Mammary epithelial cell (primary cell): ENCODE measurements around the gene MIER3.

Experiments
- CTCF ChIP-seq, 2 donors: IDR thresholded peaks in 1 of 2; conservative IDR thresholded peaks in 1 of 2; 2 replicates each; pipeline ENCODE4 v1.5.1; 2011 to 2012; ENCODE audit warnings: inconsistent platforms in 2 of 2, low read length in 2 of 2, mild to moderate bottlenecking in 2 of 2, control low read depth in 1 of 2, low read depth in 1 of 2; ENCODE audit not compliant: insufficient read depth in 1 of 2; ENCODE audit errors: extremely low read depth in 1 of 2
- EZH2 ChIP-seq: IDR thresholded peaks from 2 replicates; pipeline ENCODE4 v1.6.1; 2012; ENCODE audit warnings: low read length, inconsistent platforms, borderline replicate concordance

GRCh38 chr5:56962286-56962685 lies 10.4 kb upstream of the MIER3 start:
- TF ChIP-seq CTCF (conservative IDR thresholded peaks at IDR 0.05 in 1 of 2, IDR thresholded peaks at IDR 0.05 in 1 of 2; ENCODE audit: extremely low read depth in 1 of 2, insufficient read depth in 1 of 2, low read depth in 1 of 2, low read length in 2 of 2) (no peak), EZH2 (no peak)
